Body of pancreas (tissue), 4 donors: ENCODE data around the gene ZRANB3.

ENCODE experiments used
- POLR2A ChIP-seq, 3 donors: fragments of 450-650 bp; IDR thresholded peaks; one replicate each; pipeline ENCODE4 v1.6.1; 2016; ENCODE audit warnings: antibody characterized with exemption in 3 of 3, mild to moderate bottlenecking in 2 of 3
- TF ChIP-seq, protein P1 (sequence below), 7 experiments: fragments of 450-650 bp in 4 of 7; fragments of 200-600 bp in 3 of 7; sonication (generic) in 3 of 7; IDR thresholded peaks; one replicate each; pipeline ENCODE4 v1.5.1; 2016 to 2019; ENCODE audit warnings: antibody characterized with exemption in 7 of 7

DNA sequence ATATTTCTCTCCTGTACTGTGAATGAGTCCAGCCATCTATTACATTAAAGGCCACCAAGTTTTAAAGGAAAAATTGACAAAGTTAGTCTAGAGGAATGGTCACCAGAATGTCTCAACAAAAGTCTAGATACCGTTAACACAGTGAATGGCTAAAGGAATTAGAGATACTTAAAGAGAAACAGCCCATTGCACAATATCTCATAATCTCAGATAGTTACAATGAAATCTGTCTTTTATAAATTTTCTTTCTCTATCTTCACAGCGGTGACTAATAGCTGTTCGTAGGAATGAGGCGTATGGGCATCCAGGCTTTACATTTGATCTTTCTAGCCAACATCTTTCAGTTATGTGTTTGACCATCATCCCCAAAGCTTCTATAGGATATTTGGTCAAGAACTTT, 30.9 kb upstream of the ZRANB3 start:
- TF ChIP-seq, protein P1, sequence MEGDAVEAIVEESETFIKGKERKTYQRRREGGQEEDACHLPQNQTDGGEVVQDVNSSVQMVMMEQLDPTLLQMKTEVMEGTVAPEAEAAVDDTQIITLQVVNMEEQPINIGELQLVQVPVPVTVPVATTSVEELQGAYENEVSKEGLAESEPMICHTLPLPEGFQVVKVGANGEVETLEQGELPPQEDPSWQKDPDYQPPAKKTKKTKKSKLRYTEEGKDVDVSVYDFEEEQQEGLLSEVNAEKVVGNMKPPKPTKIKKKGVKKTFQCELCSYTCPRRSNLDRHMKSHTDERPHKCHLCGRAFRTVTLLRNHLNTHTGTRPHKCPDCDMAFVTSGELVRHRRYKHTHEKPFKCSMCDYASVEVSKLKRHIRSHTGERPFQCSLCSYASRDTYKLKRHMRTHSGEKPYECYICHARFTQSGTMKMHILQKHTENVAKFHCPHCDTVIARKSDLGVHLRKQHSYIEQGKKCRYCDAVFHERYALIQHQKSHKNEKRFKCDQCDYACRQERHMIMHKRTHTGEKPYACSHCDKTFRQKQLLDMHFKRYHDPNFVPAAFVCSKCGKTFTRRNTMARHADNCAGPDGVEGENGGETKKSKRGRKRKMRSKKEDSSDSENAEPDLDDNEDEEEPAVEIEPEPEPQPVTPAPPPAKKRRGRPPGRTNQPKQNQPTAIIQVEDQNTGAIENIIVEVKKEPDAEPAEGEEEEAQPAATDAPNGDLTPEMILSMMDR (IDR thresholded peaks at IDR 0.05) = no peak
- TF ChIP-seq POLR2A (IDR thresholded peaks at IDR 0.05) = no peak
